ENCODE results near the gene ROBO4.

The ROBO4 gene

GRCh38 chr11:124897674-124898262, at the start of gene ROBO4:
Gene ROBO4, minus strand, starts transcription at chr11:124897865. Its CDS starts 70 bp downstream, at chr11:124897795.
- peak; percentile 12 for DNase-seq

DNA sequence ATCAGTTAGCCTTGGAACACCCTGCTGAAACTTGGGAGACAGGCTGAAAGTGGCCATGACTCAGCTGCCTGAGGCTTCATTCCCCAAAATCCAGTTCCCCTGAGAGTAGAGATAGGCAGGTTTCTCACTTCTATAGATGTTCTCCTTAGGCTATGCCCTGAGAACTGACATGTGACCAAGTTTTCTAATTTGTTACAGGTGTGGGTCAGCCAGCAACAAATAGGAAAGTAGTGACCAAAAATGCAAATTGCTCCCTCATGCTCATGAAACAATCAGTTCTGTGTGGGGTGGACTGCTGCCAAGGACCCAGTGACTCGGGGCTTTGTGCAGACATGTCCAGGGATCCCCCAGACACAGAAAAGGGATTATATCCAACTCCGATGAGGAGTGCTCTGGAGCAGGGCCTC, 49.1 kb upstream of the ROBO4 start:
- DNase-seq = peak; percentile 45

- DNase-seq = no peak
Measured at GRCh38 chr11:124945826-124946225, 48.2 kb upstream of the ROBO4 start.

DNA sequence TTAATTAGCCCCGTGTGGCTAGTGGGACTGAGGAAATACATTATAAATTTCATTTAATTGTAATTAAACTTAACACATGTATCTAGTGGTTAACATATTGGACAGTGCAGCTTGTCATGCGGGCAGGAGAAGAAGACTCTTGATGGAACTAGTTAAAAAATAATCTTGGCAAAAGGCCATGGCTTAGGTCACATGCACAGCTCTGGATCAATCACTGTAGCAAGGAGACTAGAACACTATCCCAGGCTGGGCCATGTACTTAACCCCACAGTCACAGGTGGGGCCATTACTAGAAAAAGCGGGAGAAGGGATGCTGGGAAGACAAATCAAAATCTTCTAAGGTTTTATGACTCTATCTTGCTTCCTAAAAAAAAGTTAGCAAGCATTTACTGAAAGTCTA, 46.9 kb upstream of the ROBO4 start:
- no peak for DNase-seq

DNA sequence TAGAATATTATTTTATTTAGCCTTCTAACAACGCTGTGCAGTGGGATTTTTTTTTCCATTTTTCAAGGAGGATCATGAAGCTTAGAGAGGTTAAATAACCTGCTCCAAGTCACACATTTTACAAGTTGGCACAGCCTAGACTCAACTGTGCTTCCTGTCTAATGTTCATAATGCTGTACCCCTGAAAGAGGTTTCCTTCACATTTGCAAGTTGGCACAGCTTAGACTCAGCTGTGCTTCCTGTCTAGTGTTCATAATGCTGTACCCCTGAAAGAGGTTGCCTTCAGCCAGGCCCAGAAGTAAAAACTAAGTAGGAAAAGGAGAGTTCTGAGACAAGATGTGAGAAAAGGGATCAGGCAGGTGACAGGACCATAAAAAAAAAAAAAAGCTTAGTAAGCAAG, 46.1 kb upstream of the ROBO4 start:
- no peak for DNase-seq

DNA sequence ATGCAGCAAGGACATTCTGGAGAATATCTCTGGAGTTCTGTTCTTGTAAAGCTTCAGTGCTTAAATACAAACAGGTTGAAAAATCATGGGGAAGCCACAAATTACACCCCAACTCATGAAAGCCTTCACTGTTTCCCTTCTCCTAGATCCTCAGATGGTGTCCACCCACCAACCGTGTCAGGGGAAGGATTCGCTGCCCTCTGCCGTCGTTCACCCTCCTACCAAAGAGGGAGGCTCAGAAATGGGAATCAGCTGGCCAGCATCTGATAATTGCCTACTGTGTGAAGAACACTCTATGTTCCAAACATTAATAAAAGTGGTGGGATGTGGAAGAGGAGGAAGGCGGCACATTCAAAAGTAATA, 45.6 kb upstream of the ROBO4 start:
- DNase-seq = no peak

- DNase-seq = no peak
Measured at GRCh38 chr11:124942466-124943253, 45.0 kb upstream of the ROBO4 start.

DNA sequence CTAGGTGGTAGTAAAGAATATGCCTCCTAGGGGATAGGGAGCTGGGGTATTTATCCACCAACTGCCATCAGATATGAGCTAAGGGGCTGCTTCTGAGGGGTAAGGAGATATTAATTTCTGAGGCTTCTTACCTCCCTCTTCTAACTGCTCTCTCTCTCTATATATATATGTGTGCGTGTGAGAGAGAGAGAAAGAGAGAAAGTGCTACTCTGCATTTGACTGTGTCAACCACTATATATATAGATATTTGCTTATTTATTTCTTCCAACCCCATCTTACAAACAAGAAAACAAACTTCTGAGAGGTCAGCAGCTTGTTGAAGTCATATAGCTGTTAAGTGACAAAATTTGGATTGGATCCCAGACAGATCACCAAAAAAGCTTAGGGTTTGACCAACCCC, 44.0 kb upstream of the ROBO4 start:
- DNase-seq = no peak

- DNase-seq = no peak
Measured at GRCh38 chr11:124938970-124939369, 41.3 kb upstream of the ROBO4 start.

GRCh38 chr11:124938206-124938765, 40.6 kb upstream of the ROBO4 start:
- DNase-seq = no peak

- DNase-seq = no peak
Measured at GRCh38 chr11:124937336-124937935, 39.8 kb upstream of the ROBO4 start.

DNA sequence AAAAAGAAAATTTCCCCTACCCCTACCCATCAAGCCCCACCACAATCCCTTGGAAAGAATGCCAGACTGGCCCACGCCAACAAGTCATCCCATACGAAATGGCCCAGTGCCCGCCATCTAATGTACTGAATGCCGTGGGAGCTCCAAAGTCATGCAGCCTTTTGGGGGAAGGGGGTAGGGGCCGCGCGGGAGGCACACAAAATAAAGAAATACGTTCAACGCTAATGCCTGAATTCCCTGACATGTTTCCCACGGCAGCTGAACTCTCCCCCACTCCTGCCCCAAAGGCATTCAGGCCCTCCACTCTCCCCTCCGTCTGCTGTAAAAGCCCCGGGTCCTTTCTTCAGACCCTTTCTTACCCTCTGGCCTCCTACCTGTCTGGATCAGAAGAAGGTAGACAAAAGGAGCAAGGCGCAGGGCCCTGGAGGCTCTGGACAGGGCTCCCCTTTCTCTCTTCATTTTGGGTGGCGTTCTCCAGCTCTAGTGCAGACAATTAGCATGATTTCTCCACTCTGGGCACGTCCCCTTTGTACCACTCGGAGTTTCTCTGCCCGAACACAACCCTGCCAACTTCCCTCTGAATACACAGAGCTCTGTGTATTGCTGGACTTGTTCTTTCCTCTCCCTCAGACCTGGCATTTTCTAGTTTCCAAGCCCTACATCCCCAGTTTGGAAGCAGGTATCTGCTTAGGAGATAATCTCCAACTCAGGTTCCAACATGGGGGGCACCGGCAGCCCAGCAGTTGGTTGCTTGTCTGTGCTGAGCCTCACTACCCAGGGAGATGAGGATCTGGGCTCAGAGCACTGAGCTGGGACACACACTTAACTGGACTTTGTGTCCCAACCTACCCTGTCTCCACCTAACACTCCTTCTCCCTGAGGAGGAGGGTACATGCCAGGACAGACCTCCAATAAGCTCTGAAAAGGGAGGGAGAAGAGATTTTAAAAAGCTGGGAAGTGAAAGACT, 38.2 kb upstream of the ROBO4 start, which contains the start of gene HEPACAM:
Gene HEPACAM, minus strand, starts transcription at position 500 of the 967 bp plus-strand sequence. Its CDS starts 41 bp downstream, at position 459.
- DNase-seq = no peak

DNA sequence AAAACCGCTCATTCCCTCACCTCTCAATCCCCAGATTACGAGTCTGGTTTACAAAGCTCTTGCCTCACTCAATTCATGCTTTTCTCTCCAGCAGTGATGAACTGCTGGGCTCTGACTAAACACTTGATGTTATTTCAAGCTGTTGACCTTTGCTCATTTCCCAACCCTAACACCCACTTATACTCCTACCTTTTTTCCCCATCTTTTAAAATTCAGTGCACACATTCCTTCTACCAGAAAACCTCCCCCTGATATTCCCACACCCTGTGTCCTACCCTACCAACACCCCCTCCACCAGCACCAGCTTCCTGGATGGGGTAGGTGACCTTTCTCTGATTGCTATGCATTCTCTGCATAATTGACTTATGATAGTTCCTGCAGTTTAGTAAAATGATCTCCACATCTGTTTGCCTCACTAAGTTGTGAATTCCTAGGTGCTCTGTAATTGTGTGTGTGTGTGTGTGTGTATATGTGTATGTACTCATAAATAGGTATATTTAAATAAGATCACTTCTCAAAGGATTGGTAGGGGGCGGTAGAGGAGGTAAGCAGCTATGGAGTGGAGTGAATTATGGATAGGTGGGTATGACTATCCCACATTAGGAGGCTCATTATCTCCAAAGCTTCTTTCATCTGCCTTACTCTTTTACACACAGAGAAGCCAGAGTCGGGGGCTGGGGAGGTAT, 37.3 kb upstream of the ROBO4 start:
- DNase-seq = peak; percentile 68

GRCh38 chr11:124930799-124931198, 33.1 kb upstream of the ROBO4 start:
- DNase-seq = no peak

- no peak for DNase-seq
Measured at GRCh38 chr11:124928942-124929665, 31.4 kb upstream of the ROBO4 start.

DNA sequence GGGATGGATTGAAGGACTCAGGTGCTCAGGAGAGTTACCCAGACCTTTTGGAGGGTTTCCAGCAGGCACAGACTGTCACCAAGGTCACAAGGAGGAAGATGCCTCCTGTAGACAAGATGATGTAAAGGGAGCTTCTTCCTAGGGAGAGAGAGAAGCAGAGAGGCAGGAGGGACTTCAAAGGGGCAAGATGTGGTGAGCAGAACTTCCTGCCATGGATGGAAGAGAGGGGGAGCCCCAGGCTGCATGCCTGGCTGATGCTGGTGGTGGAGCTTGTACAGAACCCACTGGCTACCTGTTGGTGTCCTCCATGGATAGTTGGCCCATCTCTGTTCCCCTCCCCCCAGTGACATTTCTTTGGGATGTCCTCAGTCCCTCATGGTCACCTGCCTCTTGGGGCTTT, 25.6 kb upstream of the ROBO4 start:
- DNase-seq = no peak

DNA sequence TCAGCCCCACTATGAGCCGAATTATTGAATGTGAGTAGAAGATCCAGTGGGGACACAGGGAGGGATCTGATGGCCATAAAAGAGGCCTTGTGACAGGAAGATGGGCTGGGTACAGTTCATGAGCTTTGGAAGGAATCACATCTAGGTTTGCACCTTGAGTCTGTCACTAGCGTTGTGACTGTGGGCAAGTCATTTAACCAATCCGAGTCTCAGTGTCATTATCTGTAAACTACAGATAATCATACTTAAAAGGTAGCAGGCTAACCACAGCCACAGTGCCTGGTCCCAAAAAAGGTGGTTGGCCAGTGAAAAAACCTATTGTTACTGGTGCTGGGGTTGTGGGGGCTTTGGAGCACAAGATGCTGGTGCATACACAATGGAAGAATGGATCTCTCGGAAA, 25.2 kb upstream of the ROBO4 start:
- DNase-seq = no peak

- DNase-seq = peak; percentile 80
Measured at GRCh38 chr11:124920870-124921609, 23.4 kb upstream of the ROBO4 start.

- DNase-seq = no peak
Measured at GRCh38 chr11:124920356-124920755, 22.7 kb upstream of the ROBO4 start.

GRCh38 chr11:124919898-124920297, 22.2 kb upstream of the ROBO4 start:
- DNase-seq = no peak

- DNase-seq = no peak
Measured at GRCh38 chr11:124918950-124919349, 21.3 kb upstream of the ROBO4 start, which contains the start of gene HEPN1. Gene HEPN1, plus strand, starts transcription at chr11:124919250.

Measured in fibroblast of skin of right biceps (primary cell).